HG03457 (cell line): ENCODE data around the gene WDFY4.
"Not testable (repeated sequence)": the region's sequence is repeated elsewhere in the genome, so short reads cannot be mapped to it uniquely, and the experiment has no call there.

Source experiments
- ATAC-seq: cut with Tn5 transposase; IDR thresholded peaks from one replicate; pipeline ENCODE4 v1.9.1; 2021; ENCODE audit warnings: moderate number of reproducible peaks; ENCODE audit not compliant: unreplicated experiment

WDFY4 gene

GRCh38 chr10:48684792-48685623 lies at the start of gene WDFY4:
TSS of gene WDFY4 (plus strand) at chr10:48684873. CDS start at chr10:48709733, 24,860 bp downstream.
- peak; percentile 42 for ATAC-seq

- no peak for ATAC-seq
These were observed 49.6 kb upstream of the WDFY4 start for GRCh38 chr10:48634984-48635557.

GRCh38 chr10:48636231-48636630 lies 48.4 kb upstream of the WDFY4 start:
- ATAC-seq, result no peak

GRCh38 chr10:48636901-48637300 lies 47.8 kb upstream of the WDFY4 start:
- ATAC-seq, result no peak

- no peak for ATAC-seq
These were observed 46.5 kb upstream of the WDFY4 start for GRCh38 chr10:48638158-48638557.

- ATAC-seq, result no peak
These were observed 45.7 kb upstream of the WDFY4 start for GRCh38 chr10:48638739-48639527.

- ATAC-seq, result no peak
These were observed 45.0 kb upstream of the WDFY4 start for GRCh38 chr10:48639632-48640031.

GRCh38 chr10:48640326-48640725 lies 44.3 kb upstream of the WDFY4 start:
- no peak for ATAC-seq

- not testable (repeated sequence) for ATAC-seq
These were observed 43.5 kb upstream of the WDFY4 start for GRCh38 chr10:48641099-48641690.

GRCh38 chr10:48645600-48645999 lies 39.1 kb upstream of the WDFY4 start:
- no peak for ATAC-seq

- ATAC-seq, result not testable (repeated sequence)
These were observed 37.6 kb upstream of the WDFY4 start for GRCh38 chr10:48647073-48647472.

- ATAC-seq, result no peak
These were observed 36.3 kb upstream of the WDFY4 start for GRCh38 chr10:48648172-48648942.

GRCh38 chr10:48649349-48649944 lies 35.2 kb upstream of the WDFY4 start:
- ATAC-seq, result no peak

- ATAC-seq, result no peak
These were observed 33.4 kb upstream of the WDFY4 start for GRCh38 chr10:48651293-48651692.

- no peak for ATAC-seq
These were observed 32.8 kb upstream of the WDFY4 start for GRCh38 chr10:48651839-48652238.

- ATAC-seq, result no peak
These were observed 32.3 kb upstream of the WDFY4 start for GRCh38 chr10:48652344-48652743.

- no peak for ATAC-seq
These were observed 31.3 kb upstream of the WDFY4 start for GRCh38 chr10:48653347-48653746.

GRCh38 chr10:48653944-48654698 lies 30.6 kb upstream of the WDFY4 start:
- no peak for ATAC-seq
